ENCODE results near the gene ASAP2. TPM values are rescaled to one million over a fixed set of nuclear protein-coding genes. Genes with fewer than 3 reads are reported as not detected.

Gene ASAP2
- polyA plus RNA-seq, 1 donor from 2014 or later: 41.0 TPM

DNA sequence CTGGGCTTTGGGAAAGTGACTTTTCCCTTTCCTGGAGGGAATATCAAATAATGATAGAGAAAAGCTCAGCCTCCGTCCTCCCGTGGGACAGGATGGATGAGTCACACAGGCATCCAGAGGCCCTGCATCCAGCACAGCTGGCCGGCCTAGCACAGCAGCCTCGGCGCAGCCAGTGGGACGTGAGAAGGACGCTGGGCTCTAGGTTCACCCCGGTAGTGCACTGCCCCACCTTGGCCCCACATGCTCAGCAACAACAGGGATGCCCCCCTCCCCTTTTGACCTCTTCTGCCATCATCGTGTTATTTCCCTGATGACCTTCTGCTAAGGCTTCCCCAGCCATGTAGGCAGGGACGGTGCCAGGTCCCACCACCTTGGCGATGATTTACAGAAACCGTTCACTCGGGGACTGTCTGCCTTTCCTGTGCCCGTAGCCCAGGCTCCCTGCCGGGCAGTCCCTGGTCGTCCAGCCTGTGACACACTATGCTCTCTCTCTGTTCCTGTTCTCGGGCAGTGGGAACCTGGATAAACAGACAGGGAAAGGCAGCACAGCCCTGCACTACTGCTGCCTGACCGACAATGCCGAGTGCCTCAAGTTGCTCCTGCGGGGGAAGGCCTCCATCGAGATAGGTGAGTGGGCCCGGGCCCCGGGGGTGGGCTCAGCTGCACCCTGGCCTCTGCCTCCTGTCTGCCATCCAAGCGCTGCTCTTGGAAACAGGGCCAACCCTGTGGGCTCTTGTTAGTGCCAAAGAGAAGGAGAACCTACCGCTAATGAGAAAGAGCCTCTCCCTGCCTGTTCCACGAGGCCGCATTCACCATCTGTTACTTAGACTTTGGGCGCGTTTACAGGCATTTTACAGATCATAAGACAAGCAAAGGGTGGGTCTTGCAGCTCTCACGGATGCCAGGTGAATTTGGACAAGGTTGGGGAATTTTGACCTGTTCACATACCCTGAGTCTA is 172.1 kb downstream of the ASAP2 start:
- Histone ChIP-seq H2AFZ (ENCODE audit: low read depth, low read length) (no peak overlapping the region), H3F3A (ENCODE audit: insufficient read depth, low read length, poor library complexity, severe bottlenecking) (no peaks in the 10 kb centered on the region), H3K27ac (ENCODE audit: low read length) (no peak overlapping the region), H3K27me3 (ENCODE audit: insufficient read depth, low read depth, low read length) (no peaks in the 10 kb centered on the region), H3K36me3 (ENCODE audit: insufficient read depth, low read length) (no peaks in the 10 kb centered on the region), H3K9me2 (ENCODE audit: insufficient read depth, low read length) (no peaks in the 10 kb centered on the region), H3K9me3 (ENCODE audit: low read length) (no peaks in the 10 kb centered on the region), H3K9ac (ENCODE audit: low read length) (no peak overlapping the region), H3K4me3 (ENCODE audit: low read length) (no peak overlapping the region), H4K20me1 (ENCODE audit: insufficient read depth) (no peaks in the 10 kb centered on the region), H3K4me2 (ENCODE audit: low read length) (no peak overlapping the region), H3K79me2 (replicated peaks; ENCODE audit: insufficient read depth, low read length) (no peaks in the 10 kb centered on the region)
- TF ChIP-seq RAD21 (conservative IDR thresholded peaks at IDR 0.05): no peak
- TF ChIP-seq POLR2AphosphoS5 (IDR thresholded peaks at IDR 0.05): no peak
- TF ChIP-seq MXI1 (conservative IDR thresholded peaks at IDR 0.05; ENCODE audit: poor library complexity, severe bottlenecking): no peak

DNA sequence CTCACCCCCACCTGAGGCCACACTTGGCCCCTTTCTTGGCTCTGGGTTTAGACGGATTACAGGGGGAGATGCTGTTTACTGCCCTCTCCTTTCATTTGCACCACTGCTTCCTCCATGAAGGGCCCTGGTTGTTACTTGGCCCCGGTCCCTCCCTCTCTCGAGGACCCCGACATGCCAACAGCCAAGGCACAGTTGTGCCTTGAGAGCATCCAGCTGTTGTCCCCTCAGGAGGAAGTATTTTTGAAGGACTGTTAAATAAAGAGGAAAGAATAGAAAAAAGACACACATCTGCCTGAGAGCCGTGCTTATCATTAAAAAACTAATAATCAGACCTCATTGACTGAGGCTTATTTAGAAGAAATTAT is 172.8 kb downstream of the ASAP2 start:
- no peak overlapping the region for H2AFZ ChIP-seq (ENCODE audit: low read depth, low read length)
- no peaks in the 10 kb centered on the region for H3K27me3 ChIP-seq (ENCODE audit: insufficient read depth, low read depth, low read length)
- H3K36me3 ChIP-seq (ENCODE audit: insufficient read depth, low read length): no peaks in the 10 kb centered on the region

More for the DNA sequence above, 172.8 kb downstream of the ASAP2 start:
- Histone ChIP-seq H3K9me2 (ENCODE audit: insufficient read depth, low read length) (no peaks in the 10 kb centered on the region), H4K20me1 (ENCODE audit: insufficient read depth) (no peaks in the 10 kb centered on the region), H3K9ac (ENCODE audit: low read length) (no peak overlapping the region), H3K4me3 (ENCODE audit: low read length) (no peak overlapping the region), H3F3A (ENCODE audit: insufficient read depth, low read length, poor library complexity, severe bottlenecking) (no peaks in the 10 kb centered on the region), H3K9me3 (ENCODE audit: low read length) (no peaks in the 10 kb centered on the region), H3K4me2 (ENCODE audit: low read length) (no peak overlapping the region), H3K27ac (ENCODE audit: low read length) (no peak overlapping the region), H3K79me2 (replicated peaks; ENCODE audit: insufficient read depth, low read length) (no peaks in the 10 kb centered on the region)
- TF ChIP-seq SMC3 (conservative IDR thresholded peaks at IDR 0.05; ENCODE audit: poor library complexity) (no peak), POLR2AphosphoS5 (IDR thresholded peaks at IDR 0.05) (no peak), RAD21 (conservative IDR thresholded peaks at IDR 0.05) (no peak), EP300 (conservative IDR thresholded peaks at IDR 0.05; ENCODE audit: poor library complexity, severe bottlenecking) (no peak), TAF1 (IDR thresholded peaks at IDR 0.05; ENCODE audit: low read depth) (no peak), EZH2 (IDR thresholded peaks at IDR 0.05; ENCODE audit: borderline replicate concordance, insufficient read depth, low read length, poor library complexity, severe bottlenecking) (no peak), MXI1 (conservative IDR thresholded peaks at IDR 0.05; ENCODE audit: poor library complexity, severe bottlenecking) (no peak)
- TF ChIP-seq, protein P1, sequence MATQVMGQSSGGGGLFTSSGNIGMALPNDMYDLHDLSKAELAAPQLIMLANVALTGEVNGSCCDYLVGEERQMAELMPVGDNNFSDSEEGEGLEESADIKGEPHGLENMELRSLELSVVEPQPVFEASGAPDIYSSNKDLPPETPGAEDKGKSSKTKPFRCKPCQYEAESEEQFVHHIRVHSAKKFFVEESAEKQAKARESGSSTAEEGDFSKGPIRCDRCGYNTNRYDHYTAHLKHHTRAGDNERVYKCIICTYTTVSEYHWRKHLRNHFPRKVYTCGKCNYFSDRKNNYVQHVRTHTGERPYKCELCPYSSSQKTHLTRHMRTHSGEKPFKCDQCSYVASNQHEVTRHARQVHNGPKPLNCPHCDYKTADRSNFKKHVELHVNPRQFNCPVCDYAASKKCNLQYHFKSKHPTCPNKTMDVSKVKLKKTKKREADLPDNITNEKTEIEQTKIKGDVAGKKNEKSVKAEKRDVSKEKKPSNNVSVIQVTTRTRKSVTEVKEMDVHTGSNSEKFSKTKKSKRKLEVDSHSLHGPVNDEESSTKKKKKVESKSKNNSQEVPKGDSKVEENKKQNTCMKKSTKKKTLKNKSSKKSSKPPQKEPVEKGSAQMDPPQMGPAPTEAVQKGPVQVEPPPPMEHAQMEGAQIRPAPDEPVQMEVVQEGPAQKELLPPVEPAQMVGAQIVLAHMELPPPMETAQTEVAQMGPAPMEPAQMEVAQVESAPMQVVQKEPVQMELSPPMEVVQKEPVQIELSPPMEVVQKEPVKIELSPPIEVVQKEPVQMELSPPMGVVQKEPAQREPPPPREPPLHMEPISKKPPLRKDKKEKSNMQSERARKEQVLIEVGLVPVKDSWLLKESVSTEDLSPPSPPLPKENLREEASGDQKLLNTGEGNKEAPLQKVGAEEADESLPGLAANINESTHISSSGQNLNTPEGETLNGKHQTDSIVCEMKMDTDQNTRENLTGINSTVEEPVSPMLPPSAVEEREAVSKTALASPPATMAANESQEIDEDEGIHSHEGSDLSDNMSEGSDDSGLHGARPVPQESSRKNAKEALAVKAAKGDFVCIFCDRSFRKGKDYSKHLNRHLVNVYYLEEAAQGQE (IDR thresholded peaks at IDR 0.05; ENCODE audit: borderline replicate concordance): no peak
- TF ChIP-seq, protein P2, sequence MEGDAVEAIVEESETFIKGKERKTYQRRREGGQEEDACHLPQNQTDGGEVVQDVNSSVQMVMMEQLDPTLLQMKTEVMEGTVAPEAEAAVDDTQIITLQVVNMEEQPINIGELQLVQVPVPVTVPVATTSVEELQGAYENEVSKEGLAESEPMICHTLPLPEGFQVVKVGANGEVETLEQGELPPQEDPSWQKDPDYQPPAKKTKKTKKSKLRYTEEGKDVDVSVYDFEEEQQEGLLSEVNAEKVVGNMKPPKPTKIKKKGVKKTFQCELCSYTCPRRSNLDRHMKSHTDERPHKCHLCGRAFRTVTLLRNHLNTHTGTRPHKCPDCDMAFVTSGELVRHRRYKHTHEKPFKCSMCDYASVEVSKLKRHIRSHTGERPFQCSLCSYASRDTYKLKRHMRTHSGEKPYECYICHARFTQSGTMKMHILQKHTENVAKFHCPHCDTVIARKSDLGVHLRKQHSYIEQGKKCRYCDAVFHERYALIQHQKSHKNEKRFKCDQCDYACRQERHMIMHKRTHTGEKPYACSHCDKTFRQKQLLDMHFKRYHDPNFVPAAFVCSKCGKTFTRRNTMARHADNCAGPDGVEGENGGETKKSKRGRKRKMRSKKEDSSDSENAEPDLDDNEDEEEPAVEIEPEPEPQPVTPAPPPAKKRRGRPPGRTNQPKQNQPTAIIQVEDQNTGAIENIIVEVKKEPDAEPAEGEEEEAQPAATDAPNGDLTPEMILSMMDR (IDR thresholded peaks at IDR 0.05; ENCODE audit: poor library complexity, severe bottlenecking): no peak
